ENCODE results near the gene PGPEP1. TPM values are rescaled to one million over a fixed set of nuclear protein-coding genes. Genes with fewer than 3 reads are reported as not detected.

Gene PGPEP1
- total RNA-seq, 2 donors from 2014 or later, result 7.7 to 9.0 TPM

GRCh38 chr19:18415178-18415867 is 74.9 kb downstream of the PGPEP1 start:
- H3K9ac ChIP-seq (ENCODE audit: extremely low read depth, low read length, poor library complexity, severe bottlenecking), result no peak overlapping the region
- Mint-ChIP-seq H3K27me3 (ENCODE audit: insufficient read depth) (peaks cover 61% of the 10 kb centered on the region), H3K36me3 (ENCODE audit: low read depth) (no peaks in the 10 kb centered on the region), H3K27ac (no peak overlapping the region), H3K4me1 (peaks cover 6% of the 10 kb centered on the region), H3K9me3 (no peaks in the 10 kb centered on the region), H3K4me3 (no peak overlapping the region)
- H3K27me3 ChIP-seq (ENCODE audit: control insufficient read depth, insufficient read depth, low read length, poor library complexity, severe bottlenecking), result peaks cover 10% of the 10 kb centered on the region
- no peak for TF ChIP-seq CTCF (conservative IDR thresholded peaks at IDR 0.05)
- WGBS, 2 experiments (ENCODE audit: insufficient coverage in 1 of 2, insufficient read length in 1 of 2), result 83 to 84% methylated on average over 23 to 25 of the region's 25 CpGs
- H3K4me3 ChIP-seq (ENCODE audit: low read length), result no peak overlapping the region
- H3K27ac ChIP-seq (ENCODE audit: low read depth, low read length), result no peak overlapping the region
- H3K4me1 ChIP-seq (ENCODE audit: control insufficient read depth, insufficient read depth, low read length), result no peaks in the 10 kb centered on the region
- H3K36me3 ChIP-seq (ENCODE audit: control insufficient read depth, insufficient read depth, low read length), result no peaks in the 10 kb centered on the region
- H3K9me3 ChIP-seq (ENCODE audit: control insufficient read depth, low read length), result no peaks in the 10 kb centered on the region
- no peak for DNase-seq

GRCh38 chr19:18416778-18417249 is 76.4 kb downstream of the PGPEP1 start:
- H3K27ac ChIP-seq (ENCODE audit: low read depth, low read length), result peak overlapping the region; percentile 98
- peaks cover 10% of the 10 kb centered on the region for H3K27me3 ChIP-seq (ENCODE audit: control insufficient read depth, insufficient read depth, low read length, poor library complexity, severe bottlenecking)
- Mint-ChIP-seq H3K27me3 (ENCODE audit: insufficient read depth) (peaks cover 65% of the 10 kb centered on the region), H3K36me3 (ENCODE audit: low read depth) (no peaks in the 10 kb centered on the region), H3K4me1 (peaks cover 6% of the 10 kb centered on the region), H3K27ac (peak overlapping the region; percentile 93), H3K4me3 (peak overlapping the region; percentile 61), H3K9me3 (no peaks in the 10 kb centered on the region)
- no peak for TF ChIP-seq CTCF (conservative IDR thresholded peaks at IDR 0.05)
- no peaks in the 10 kb centered on the region for H3K4me1 ChIP-seq (ENCODE audit: control insufficient read depth, insufficient read depth, low read length)
- no peaks in the 10 kb centered on the region for H3K9me3 ChIP-seq (ENCODE audit: control insufficient read depth, low read length)
- 0 to 1% methylated on average over 7 to 44 of the region's 44 CpGs for WGBS, 2 experiments (ENCODE audit: insufficient coverage in 1 of 2, insufficient read length in 1 of 2)
- peak overlapping the region; percentile 90 for H3K9ac ChIP-seq (ENCODE audit: extremely low read depth, low read length, poor library complexity, severe bottlenecking)
- H3K36me3 ChIP-seq (ENCODE audit: control insufficient read depth, insufficient read depth, low read length), result no peaks in the 10 kb centered on the region
- peak overlapping the region; percentile 82 for H3K4me3 ChIP-seq (ENCODE audit: low read length)
- peak; percentile 94 for DNase-seq

- Histone ChIP-seq H3K27me3 (ENCODE audit: control insufficient read depth, insufficient read depth, low read length, poor library complexity, severe bottlenecking) (peaks cover 10% of the 10 kb centered on the region), H3K36me3 (ENCODE audit: control insufficient read depth, insufficient read depth, low read length) (no peaks in the 10 kb centered on the region), H3K4me1 (ENCODE audit: control insufficient read depth, insufficient read depth, low read length) (no peaks in the 10 kb centered on the region), H3K27ac (ENCODE audit: low read depth, low read length) (peak overlapping the region; percentile 98), H3K4me3 (ENCODE audit: low read length) (peak overlapping the region; percentile 82), H3K9ac (ENCODE audit: extremely low read depth, low read length, poor library complexity, severe bottlenecking) (peak overlapping the region; percentile 73), H3K9me3 (ENCODE audit: control insufficient read depth, low read length) (no peaks in the 10 kb centered on the region)
- Mint-ChIP-seq H3K27me3 (ENCODE audit: insufficient read depth) (peaks cover 65% of the 10 kb centered on the region), H3K4me3 (peak overlapping the region; percentile 61), H3K36me3 (ENCODE audit: low read depth) (no peaks in the 10 kb centered on the region), H3K9me3 (no peaks in the 10 kb centered on the region), H3K4me1 (peaks cover 6% of the 10 kb centered on the region), H3K27ac (peak overlapping the region; percentile 89)
- DNase-seq, result peak; percentile 89
- 0 to 2% methylated on average over 3 to 46 of the region's 53 CpGs for WGBS, 2 experiments (ENCODE audit: insufficient coverage in 1 of 2, insufficient read length in 1 of 2)
- TF ChIP-seq CTCF (conservative IDR thresholded peaks at IDR 0.05), result no peak
Observed at GRCh38 chr19:18417250-18418028, 77.0 kb downstream of the PGPEP1 start.

Measured in endodermal cell (in vitro differentiated cells).